HG03095 (cell line): ENCODE results near the gene ZNF48.

Source experiments
- ATAC-seq: cut with Tn5 transposase; IDR thresholded peaks from one replicate; pipeline ENCODE4 v1.9.1; 2021; ENCODE audit warnings: moderate library complexity; ENCODE audit not compliant: unreplicated experiment

Gene ZNF48

DNA sequence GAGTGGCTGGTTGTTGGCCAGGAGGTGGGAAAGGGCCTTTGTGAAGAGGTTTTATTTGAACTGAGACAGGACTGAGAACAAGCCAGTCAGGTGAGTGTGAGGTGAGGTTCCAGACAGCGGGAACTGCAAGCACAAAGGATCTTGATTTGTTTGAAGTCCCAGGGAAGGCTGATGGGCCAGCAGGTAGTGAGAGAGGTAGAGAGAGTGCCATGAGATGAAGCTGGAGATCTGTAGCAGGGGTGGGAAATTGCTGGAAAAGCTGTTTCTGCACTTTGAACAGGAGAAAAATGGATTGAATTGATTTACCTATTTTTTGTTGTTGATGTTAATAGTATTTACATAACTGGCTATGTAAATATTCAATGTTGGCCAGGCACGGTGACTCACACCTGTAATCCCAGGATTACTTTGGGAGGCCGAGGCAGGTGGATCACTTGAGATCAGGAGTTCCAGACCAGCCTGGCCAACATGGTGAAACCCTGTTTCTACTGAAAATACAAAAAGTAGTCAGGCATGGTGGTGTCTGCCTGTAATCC lies 42.4 kb downstream of the ZNF48 start:
- no peak for ATAC-seq

DNA sequence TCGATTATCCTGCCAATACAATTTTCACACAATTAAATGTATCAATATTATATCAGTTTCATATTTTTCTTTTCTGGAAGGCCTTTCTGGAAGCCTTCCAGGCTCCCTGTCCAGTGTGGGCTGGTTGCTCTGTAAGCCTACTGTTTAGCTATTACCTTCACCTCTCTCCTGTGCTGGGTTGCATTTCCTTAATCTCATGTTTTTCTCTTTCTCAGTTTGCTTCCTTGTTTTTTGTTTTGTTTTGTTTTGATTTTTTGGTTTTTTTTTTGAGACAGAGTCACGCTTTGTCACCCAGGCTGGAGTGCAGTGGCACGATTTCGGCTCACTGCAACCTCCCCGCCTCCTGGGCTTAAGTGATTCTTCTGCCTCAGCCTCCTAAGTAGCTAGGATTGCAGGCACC lies 43.6 kb downstream of the ZNF48 start:
- no peak for ATAC-seq

DNA sequence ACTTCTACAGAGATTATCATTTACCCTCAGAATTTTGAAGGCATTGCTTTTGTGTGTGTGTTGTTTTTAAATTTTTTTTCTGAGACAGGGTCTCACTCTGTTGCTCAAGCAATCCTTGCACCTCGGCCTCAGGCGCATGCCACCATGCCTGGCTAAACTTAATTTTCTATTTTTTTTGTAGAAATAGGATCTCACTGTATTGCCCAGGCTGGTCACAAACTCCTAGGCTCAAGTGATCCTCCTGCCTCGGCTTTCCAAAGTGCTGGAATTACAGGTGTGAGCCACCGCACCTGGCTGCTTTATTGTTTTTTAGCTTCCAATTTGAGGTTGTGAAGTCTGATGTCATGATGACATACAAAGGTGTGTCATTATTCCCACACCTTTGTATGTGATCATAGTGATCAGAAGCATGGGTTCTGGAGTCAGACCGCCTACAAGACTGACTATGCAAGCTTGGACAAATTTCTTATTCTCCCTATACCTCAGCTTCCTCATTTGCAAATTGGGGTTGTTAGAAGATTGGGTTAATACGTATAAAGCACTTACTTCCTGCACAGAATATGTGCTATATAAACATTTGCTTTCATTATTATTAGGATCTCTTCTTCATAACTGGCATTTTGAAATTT lies 44.6 kb downstream of the ZNF48 start:
- no peak for ATAC-seq

DNA sequence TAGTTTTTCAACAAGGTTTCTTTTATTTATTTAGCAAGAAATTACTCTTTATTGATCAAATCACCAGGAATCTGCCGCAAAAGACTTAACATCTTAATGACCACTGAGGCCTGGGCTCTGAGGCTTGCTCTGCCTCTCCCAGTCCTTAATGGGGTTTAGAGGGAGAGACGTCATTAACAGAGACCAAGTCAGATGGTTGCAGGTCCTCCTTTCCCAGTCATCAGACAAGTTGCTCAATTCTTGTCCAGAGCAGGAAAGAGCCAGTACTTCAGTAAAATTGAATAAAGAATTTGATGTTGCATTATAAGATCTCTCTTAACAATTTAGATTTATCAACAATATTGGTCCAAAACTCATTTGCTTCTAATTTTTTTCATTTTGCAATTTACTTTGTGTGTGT lies 48.4 kb downstream of the ZNF48 start:
- no peak for ATAC-seq

DNA sequence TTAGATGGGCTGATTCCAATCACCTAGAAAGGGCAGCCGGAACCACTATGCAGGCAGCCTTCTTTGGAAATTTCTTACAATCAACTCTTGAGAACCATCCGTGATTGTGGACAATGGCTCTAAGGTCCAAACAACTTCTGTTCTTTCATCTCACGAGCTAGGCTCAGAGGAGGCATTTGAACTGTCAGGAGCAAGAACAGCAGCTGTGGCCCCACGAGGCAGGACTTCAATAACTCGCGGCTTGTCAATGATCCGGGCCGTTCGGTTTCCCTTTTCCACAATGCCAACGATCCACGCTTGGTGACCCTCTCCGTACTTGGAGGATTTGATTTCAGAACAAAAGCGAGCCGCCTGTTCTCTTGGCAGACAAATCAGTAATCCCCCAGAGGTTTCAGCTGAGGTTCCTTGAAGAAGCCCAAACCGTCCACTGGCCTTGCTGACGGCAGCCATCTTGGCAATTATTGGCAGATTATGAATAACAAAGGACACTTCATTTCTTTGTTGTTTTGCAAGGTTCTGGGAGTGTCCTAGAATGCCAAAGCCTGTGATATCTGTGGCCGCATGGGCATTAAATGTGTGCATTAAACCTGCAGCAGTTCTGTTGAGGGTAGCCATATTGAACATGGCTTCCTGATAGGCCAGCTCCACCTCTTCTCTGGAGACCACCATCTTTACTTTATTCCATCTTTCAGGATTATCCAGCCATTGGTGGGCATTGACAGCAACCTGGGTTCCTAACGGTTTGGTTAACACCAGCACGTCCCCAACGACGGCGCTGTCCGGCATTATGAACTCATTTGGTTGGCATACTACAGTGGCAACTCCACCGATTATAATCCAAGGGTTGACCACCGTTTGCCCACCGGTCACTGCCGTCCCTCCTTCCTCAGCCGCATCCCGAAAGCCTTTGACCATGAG lies 49.3 kb downstream of the ZNF48 start:
- no peak for ATAC-seq

DNA sequence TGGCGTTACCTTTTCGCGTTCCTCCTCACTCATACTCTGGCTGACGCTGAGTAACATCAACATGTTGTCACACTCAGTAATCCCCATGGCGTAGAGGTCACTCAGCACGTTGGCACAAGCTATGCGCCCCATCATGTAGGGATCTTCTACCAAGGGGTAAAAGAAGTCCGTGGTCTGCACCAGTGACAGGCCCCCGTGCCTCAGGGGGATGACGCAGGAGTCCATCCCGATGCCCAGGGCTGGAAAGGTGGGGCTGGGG lies 49.9 kb downstream of the ZNF48 start:
- no peak for ATAC-seq

DNA sequence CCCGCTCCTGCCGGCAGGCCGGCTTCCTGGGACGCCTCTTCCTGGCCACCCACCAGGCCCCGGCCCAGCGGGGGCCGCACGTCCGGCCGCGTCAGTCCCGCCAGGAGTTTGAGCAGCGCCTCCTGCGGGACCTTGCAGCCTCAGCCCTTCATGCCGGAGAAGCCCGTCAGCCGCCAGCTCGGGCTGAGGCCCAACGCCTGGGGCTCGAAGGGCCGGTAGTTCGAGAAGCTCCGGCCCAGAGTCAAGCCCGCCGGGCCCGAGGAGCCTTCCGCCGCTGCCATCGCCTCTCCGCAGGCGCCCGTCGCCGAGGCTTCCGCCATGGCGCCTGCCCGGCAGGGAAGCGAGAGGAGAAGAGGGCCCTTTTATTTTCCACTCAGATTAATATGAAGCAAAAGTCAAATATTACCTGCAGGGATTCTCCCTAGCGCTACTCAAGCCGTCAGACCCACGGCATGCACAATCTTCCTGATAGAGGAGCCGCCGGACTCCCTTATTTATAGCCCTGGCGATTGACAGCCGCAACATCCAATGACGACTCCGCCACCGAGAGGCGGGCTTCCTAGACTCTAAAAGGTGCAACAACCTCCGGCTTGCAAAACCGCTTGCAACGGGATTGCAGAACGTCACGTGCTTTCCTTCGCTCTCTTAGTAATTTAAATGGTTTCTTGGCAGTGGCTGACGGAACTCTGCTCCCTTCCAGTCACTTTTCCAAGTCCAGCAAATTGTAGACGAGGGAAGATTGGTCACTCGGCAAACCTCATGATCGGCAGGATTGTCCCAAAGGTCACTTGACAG lies 50.4 kb downstream of the ZNF48 start, which contains the start of gene SEPHS2:
Gene SEPHS2, minus strand, starts transcription at position 467 of the 795 bp plus-strand sequence. Its CDS starts 147 bp downstream, at position 320.
- ATAC-seq: peak; percentile 80

DNA sequence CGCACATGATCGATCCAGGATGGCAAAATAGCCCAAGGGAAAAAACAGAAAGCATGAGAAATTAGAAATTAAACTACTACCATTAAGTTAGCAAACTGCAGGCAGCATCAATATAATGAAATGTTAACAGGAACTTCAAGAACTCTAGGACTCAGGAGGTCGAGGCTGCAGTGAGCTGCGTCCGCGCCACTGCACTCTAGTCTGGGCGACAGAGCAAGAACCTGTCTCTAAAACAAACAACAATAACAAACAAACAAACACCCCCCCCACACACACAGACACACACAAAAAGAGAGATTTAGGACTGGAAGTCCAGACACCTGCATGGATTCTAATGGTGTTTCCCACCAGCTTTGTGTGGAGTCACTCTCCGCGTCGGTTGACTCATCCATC lies 51.0 kb downstream of the ZNF48 start:
- no peak for ATAC-seq

DNA sequence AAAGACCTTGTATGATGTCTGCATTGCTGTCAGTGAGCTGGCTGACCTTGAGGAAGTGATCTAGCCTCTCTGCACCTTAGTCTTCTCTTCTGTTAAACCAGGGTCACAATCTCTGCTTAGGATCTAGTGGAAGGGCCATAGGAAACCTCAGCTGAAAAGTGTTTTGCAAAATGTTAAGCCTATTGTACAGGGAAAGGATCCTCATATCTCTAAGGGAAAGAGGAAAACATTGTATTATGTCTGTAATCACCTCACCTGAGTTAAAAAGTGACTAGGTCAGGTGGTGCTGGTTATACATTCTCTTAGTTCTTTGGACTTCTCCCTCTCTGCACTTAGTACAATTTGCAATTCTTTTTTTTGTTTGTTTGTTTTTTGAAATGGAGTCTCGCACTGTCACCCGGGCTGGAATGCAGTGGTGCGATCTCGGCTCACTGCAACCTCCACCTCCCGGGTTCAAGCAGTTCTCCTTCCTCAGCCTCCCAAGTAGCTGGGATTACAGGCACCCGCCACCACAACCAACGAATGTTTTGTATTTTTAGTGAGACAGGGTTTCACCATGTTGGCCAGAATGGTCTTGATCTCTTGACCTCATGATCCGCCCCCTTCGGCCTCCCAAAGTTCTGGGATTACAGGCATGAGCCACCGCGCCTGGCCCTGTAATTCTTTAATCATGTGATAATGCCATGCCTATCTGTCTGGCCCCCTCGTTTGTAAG lies 52.4 kb downstream of the ZNF48 start:
- no peak for ATAC-seq

DNA sequence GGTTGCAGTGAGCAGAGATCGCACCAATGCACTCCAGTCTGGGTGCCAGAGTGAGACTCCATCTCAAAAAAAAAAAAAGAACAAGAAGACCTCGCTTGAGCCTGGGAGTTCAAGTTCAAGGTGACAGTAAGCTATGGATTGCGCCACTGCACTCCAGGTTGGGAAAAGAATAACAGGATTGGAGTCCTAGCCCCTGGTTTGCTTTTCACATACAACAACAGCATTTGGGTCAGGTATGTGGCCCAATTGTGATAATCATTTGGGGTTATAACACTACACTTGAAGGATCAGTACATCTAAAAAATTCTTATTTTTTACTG lies 53.9 kb downstream of the ZNF48 start:
- ATAC-seq: no peak
